DOHH2 (cell line): ENCODE data around the gene HOXB3.

Experiments used
- H3F3A ChIP-seq: fragments of 200-600 bp; sonication (generic), shearing (Covaris generic); 2 replicates; pipeline ENCODE4 v1.6.0; 2016; ENCODE audit warnings: antibody characterized with exemption, mild to moderate bottlenecking; ENCODE audit not compliant: control insufficient read depth, insufficient read depth
- H3K27ac ChIP-seq: fragments of 200-600 bp; sonication (generic); 2 replicates; pipeline ENCODE4 v1.5.1; 2014; ENCODE audit warnings: low read depth, mild to moderate bottlenecking, low read length, moderate library complexity
- H3K27me3 ChIP-seq: fragments of 200-600 bp; sonication (generic); 2 replicates; pipeline ENCODE4 v1.6.1; 2014; ENCODE audit warnings: mild to moderate bottlenecking, low read length, mixed read lengths; ENCODE audit not compliant: control insufficient read depth
- H3K36me3 ChIP-seq: fragments of 200-600 bp; sonication (generic); 2 replicates; pipeline ENCODE4 v1.6.1; 2014; ENCODE audit warnings: mild to moderate bottlenecking, low read length, moderate library complexity, mixed read lengths; ENCODE audit not compliant: control insufficient read depth
- H3K4me1 ChIP-seq: fragments of 200-600 bp; sonication (generic); 2 replicates; pipeline ENCODE4 v1.6.1; 2014; ENCODE audit warnings: mild to moderate bottlenecking, low read length, mixed read lengths; ENCODE audit not compliant: control insufficient read depth
- H3K4me2 ChIP-seq: fragments of 200-600 bp; sonication (generic); 2 replicates; pipeline ENCODE4 v1.6.0; 2014; ENCODE audit warnings: mild to moderate bottlenecking, low read length, moderate library complexity
- H3K4me3 ChIP-seq: fragments of 200-600 bp; sonication (generic); 2 replicates; pipeline ENCODE4 v1.5.1; 2014; ENCODE audit warnings: mild to moderate bottlenecking, low read length, mixed read lengths
- H3K79me2 ChIP-seq: fragments of 200-600 bp; sonication (generic); 2 replicates; pipeline ENCODE4 v1.6.1; 2014; ENCODE audit warnings: mild to moderate bottlenecking, low read length, mixed read lengths; ENCODE audit not compliant: control insufficient read depth
- H3K9me2 ChIP-seq: fragments of 200-600 bp; sonication (generic); replicated peaks from 2 replicates; pipeline ENCODE4 v1.6.1; 2014; ENCODE audit warnings: mild to moderate bottlenecking, low read length, mixed read lengths; ENCODE audit not compliant: control insufficient read depth
- H3K9me3 ChIP-seq: fragments of 200-600 bp; sonication (generic); 2 replicates; pipeline ENCODE4 v1.6.1; 2014; ENCODE audit warnings: antibody characterized with exemption, low read length, mixed read lengths; ENCODE audit not compliant: control insufficient read depth, insufficient read depth
- H4K20me1 ChIP-seq: fragments of 200-600 bp; sonication (generic); 2 replicates; pipeline ENCODE4 v1.6.0; 2014; ENCODE audit warnings: low read depth, mild to moderate bottlenecking, antibody characterized with exemption, low read length, moderate library complexity; ENCODE audit not compliant: control insufficient read depth, insufficient read depth
- CTCF ChIP-seq: fragments of 200-600 bp; sonication (generic); IDR thresholded peaks from one replicate; pipeline ENCODE4 v1.5.1; 2014; ENCODE audit warnings: antibody characterized with exemption, mild to moderate bottlenecking, low read depth, low read length; ENCODE audit not compliant: poor library complexity, severe bottlenecking
- EZH2phosphoT487 ChIP-seq: fragments of 200-600 bp; sonication (generic); IDR thresholded peaks from 2 replicates; pipeline ENCODE4 v1.6.1; 2017; ENCODE audit warnings: borderline replicate concordance, mild to moderate bottlenecking, antibody characterized with exemption, low read length, moderate library complexity, mixed read lengths

HOXB3 gene

GRCh38 chr17:48597528-48597777, 7.4 kb upstream of the HOXB3 start:
- TF ChIP-seq EZH2phosphoT487 = no peak
- TF ChIP-seq CTCF = no peak
- H3F3A ChIP-seq = no peaks in the 10 kb centered on the region
- no peaks in the 10 kb centered on the region for H3K79me2 ChIP-seq
- H3K4me1 ChIP-seq = peaks cover 4% of the 10 kb centered on the region; the same call in 1 of the 2 replicates
- 0 out of 2 replicates have a peak overlapping the region, but pooled peaks have one; percentile 20 for H3K4me3 ChIP-seq
- H3K36me3 ChIP-seq = no peaks in the 10 kb centered on the region
- no peaks in the 10 kb centered on the region for H3K9me3 ChIP-seq
- H3K27me3 ChIP-seq = peaks cover 82% of the 10 kb centered on the region
- H4K20me1 ChIP-seq = peaks cover 3% of the 10 kb centered on the region; the same call in 1 of the 2 replicates
- no peaks in the 10 kb centered on the region for H3K9me2 ChIP-seq
- H3K4me2 ChIP-seq = peak overlapping the region; percentile 44
- H3K27ac ChIP-seq = no peak overlapping the region

GRCh38 chr17:48596735-48597527, 6.9 kb upstream of the HOXB3 start:
- no peak for TF ChIP-seq EZH2phosphoT487
- peak; percentile 3 for TF ChIP-seq CTCF
- H3K4me3 ChIP-seq = 0 out of 2 replicates have a peak overlapping the region, but pooled peaks have one; percentile 20
- peak overlapping the region; percentile 44 for H3K4me2 ChIP-seq
- H3K27ac ChIP-seq = no peak overlapping the region
- H3K9me3 ChIP-seq = no peaks in the 10 kb centered on the region
- no peaks in the 10 kb centered on the region for H3F3A ChIP-seq
- no peaks in the 10 kb centered on the region for H3K36me3 ChIP-seq
- H3K27me3 ChIP-seq = peaks cover 78% of the 10 kb centered on the region
- H3K4me1 ChIP-seq = peaks cover 4% of the 10 kb centered on the region; the same call in 1 of the 2 replicates
- no peaks in the 10 kb centered on the region for H3K9me2 ChIP-seq
- no peaks in the 10 kb centered on the region for H3K79me2 ChIP-seq
- H4K20me1 ChIP-seq = peaks cover 3% of the 10 kb centered on the region; the same call in 1 of the 2 replicates

- no peaks in the 10 kb centered on the region for H3K9me2 ChIP-seq
- no peak overlapping the region for H3K4me2 ChIP-seq
- H3F3A ChIP-seq = no peaks in the 10 kb centered on the region
- H3K36me3 ChIP-seq = no peaks in the 10 kb centered on the region
- H4K20me1 ChIP-seq = peaks cover 3% of the 10 kb centered on the region; the same call in 1 of the 2 replicates
- H3K4me3 ChIP-seq = no peak overlapping the region
- peaks cover 75% of the 10 kb centered on the region for H3K27me3 ChIP-seq
- no peak overlapping the region for H3K27ac ChIP-seq
- TF ChIP-seq CTCF (no peak), EZH2phosphoT487 (0 out of 2 replicates have a peak, but pooled peaks have one; percentile 73)
- no peaks in the 10 kb centered on the region for H3K79me2 ChIP-seq
- peaks cover 4% of the 10 kb centered on the region; the same call in 1 of the 2 replicates for H3K4me1 ChIP-seq
- no peaks in the 10 kb centered on the region for H3K9me3 ChIP-seq
These were observed 6.1 kb upstream of the HOXB3 start for GRCh38 chr17:48596000-48596734.
